ENCODE measurements around the gene RABEP1.
A peak's percentile ranks its signal among the peaks of the same experiment; 100 is the strongest.
"Not testable (repeated sequence)": the region's sequence is repeated elsewhere in the genome, so short reads cannot be mapped to it uniquely, and the experiment has no call there.

The RABEP1 gene, protein sequence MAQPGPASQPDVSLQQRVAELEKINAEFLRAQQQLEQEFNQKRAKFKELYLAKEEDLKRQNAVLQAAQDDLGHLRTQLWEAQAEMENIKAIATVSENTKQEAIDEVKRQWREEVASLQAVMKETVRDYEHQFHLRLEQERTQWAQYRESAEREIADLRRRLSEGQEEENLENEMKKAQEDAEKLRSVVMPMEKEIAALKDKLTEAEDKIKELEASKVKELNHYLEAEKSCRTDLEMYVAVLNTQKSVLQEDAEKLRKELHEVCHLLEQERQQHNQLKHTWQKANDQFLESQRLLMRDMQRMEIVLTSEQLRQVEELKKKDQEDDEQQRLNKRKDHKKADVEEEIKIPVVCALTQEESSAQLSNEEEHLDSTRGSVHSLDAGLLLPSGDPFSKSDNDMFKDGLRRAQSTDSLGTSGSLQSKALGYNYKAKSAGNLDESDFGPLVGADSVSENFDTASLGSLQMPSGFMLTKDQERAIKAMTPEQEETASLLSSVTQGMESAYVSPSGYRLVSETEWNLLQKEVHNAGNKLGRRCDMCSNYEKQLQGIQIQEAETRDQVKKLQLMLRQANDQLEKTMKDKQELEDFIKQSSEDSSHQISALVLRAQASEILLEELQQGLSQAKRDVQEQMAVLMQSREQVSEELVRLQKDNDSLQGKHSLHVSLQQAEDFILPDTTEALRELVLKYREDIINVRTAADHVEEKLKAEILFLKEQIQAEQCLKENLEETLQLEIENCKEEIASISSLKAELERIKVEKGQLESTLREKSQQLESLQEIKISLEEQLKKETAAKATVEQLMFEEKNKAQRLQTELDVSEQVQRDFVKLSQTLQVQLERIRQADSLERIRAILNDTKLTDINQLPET

DNA sequence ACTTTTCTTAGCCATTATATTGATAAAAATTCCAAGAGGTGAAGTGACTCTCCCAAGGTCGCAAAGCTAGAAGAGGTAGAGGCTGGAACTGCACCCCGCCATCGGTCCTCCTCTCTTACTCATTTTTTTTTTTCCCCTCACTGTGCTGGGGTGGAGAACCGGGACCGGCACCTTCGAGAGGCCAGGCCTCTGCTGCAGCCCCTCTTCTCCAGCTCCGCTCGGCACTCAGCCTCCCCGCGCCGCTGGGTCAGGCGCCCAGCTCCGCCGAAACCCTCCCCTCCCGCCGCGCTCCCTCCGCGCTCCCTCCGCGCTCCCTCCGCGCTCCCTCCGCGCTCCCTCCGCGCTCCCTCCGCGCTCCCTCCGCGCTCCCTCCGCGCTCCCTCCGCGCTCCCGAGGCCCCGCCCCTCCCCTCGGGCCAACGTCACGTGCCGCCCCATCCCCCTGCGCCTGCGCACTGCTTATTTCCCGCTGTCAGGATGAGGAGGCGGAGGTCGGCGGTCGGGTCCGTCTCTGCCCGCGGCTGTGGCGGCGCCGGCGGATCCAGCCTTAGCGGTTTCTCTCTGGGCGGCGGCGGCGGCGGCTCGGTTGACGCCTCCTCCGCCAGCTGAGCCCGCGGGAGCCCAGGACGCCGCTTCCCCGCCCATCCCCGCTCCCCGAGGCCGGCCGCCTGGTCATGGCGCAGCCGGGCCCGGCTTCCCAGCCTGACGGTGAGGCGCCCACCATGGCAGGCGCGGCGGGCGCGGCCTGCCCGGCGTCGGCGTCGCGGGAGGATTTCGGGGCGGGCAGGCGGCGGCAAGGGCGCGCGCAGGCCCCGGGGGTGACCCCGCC lies at the start of gene RABEP1:
Gene RABEP1 (plus strand): TSS at position 471 of the 828 bp plus-strand sequence. CDS start 203 bp downstream, at position 674.
- CTCF ChIA-PET, result interaction anchor here (0.9 to 2.3 kb wide), 7 partner anchors 9 to 383 kb away, joined by 3 to 7 read pairs (median 3); partner anchors contain the start of gene C17orf107
- POLR2A ChIA-PET, result interaction anchor here (0.6 to 1.3 kb wide), 3 partner anchors 16 to 48 kb away, joined by 3 read pairs; no protein-coding TSS in a partner anchor
- DNase-seq (ENCODE audit: extremely low spot score), result peak; percentile 96
- TF ChIP-seq, protein P1, sequence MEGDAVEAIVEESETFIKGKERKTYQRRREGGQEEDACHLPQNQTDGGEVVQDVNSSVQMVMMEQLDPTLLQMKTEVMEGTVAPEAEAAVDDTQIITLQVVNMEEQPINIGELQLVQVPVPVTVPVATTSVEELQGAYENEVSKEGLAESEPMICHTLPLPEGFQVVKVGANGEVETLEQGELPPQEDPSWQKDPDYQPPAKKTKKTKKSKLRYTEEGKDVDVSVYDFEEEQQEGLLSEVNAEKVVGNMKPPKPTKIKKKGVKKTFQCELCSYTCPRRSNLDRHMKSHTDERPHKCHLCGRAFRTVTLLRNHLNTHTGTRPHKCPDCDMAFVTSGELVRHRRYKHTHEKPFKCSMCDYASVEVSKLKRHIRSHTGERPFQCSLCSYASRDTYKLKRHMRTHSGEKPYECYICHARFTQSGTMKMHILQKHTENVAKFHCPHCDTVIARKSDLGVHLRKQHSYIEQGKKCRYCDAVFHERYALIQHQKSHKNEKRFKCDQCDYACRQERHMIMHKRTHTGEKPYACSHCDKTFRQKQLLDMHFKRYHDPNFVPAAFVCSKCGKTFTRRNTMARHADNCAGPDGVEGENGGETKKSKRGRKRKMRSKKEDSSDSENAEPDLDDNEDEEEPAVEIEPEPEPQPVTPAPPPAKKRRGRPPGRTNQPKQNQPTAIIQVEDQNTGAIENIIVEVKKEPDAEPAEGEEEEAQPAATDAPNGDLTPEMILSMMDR (IDR thresholded peaks at IDR 0.05; ENCODE audit: control extremely low read depth, extremely low read depth, low read depth, missing control alignments), result no peak

DNA sequence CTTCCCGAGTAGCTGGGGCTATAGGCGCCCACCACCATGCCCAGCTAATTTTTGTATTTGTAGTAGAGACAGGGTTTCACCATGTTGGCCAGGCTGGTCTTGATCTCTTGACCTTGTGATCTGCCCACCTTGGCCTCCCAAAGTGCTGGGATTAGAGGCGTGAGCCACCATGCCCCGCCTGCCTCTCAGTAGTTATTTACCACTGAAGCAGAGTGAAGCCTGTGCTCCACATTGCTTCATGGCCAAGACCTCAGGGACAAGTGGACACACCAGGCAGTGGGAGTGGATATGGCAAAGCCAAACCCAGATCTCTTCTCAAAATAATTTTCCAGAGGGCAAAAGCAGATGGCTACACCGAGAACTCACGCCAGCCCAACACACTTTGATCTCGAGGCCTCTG lies 48.6 kb upstream of the RABEP1 start:
- CTCF ChIA-PET; DNase-seq (ENCODE audit: extremely low spot score): not testable (repeated sequence)
- POLR2A ChIA-PET, result interaction anchor here (1.9 kb wide), 1 partner anchor 8 kb away, joined by 18 read pairs; no protein-coding TSS in a partner anchor

DNA sequence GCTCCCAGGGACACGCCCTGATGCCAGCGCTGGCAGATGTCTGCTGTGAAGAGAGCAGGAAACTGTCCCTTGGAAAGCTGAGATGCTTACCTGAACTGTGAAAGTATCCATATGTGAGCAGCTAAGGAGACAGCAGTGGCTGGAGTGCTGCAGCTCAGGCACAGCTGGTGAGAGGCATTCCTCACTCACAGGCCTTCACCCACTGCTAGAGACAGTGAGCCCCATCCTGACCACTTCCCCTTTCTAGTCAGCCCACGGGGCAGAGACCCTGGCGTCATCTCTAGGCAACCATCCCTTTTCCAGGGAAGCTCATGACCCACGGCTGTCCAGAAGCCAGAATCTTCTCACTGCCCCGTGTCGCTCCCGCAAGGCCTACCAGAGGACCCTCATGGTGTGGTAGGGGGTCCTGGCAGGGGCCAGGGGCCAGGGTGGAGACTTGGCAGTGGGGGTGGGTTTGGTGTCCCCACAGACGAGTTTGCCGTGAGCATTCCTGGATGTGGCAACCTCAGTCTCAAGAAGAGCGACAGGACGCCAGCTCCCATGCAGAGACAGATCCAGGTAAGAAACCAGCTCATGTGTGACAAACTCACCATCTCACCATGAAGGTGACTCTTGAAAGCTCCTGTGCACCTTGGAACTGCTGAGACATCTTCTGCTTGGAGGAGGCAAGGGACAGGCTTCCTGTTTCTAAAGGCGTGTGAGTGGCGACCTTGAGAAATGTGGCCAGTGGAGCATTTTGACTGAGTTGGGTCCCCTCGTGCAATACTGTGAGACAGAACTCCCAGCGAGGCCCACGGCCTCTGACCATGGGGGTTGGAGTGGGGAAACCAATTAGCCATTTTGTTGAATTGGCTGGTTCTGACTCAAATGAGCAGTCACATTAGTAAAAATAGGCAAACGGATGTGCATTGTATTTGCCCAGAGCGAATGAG lies 47.2 kb upstream of the RABEP1 start, which contains the start of gene SCIMP:
Gene SCIMP (minus strand): TSS at position 216 of the 932 bp plus-strand sequence. CDS start 105 bp downstream, at position 111.
- DNase-seq (ENCODE audit: extremely low spot score), result peak; percentile 70
- TF ChIP-seq, protein P1 (IDR thresholded peaks at IDR 0.05; ENCODE audit: control extremely low read depth, extremely low read depth, low read depth, missing control alignments), result no peak
- ChIA-PET POLR2A (interaction anchor here (0.5 to 1.9 kb wide), 4 partner anchors 9 to 47 kb away, joined by 3 to 18 read pairs (median 4); partner anchors contain the start of gene ZNF594), CTCF (interaction anchor here (1.0 to 6.2 kb wide), 6 partner anchors 8 to 40 kb away, joined by 3 to 110 read pairs (median 22); partner anchors contain the start of gene ZNF594)

DNA sequence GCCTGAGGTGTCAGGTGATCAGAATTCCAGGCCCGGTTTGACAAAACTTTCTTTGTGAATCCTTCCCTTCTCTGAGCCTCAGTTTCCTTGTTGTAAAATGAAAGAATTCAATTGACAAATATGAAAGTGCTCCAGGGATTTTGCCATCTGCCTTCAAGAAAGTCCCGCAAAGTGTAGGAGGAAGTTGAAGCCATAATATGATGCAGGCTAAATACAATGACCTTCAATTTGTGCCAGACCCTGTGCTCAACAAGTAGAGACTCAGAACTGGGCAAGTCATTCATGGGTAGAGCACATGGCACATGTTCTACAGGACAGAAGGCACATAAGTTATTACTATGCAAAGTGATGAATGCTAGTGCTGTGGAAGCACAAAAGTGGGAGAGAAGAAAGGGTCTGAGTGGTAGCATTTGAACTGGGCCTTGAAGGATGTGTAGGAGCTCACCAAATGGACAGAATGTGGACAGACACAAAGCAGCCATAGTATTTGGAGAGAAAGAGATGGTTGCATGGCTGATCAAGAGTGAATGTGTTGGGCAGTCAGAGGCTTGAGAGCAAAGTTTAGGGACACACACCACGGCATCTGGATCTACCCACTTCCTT lies 45.0 kb upstream of the RABEP1 start:
- TF ChIP-seq, protein P1 (IDR thresholded peaks at IDR 0.05; ENCODE audit: control extremely low read depth, extremely low read depth, low read depth, missing control alignments), result no peak
- no peak for DNase-seq (ENCODE audit: extremely low spot score)
- CTCF ChIA-PET, result interaction anchor here (0.7 to 6.2 kb wide), 11 partner anchors 10 to 205 kb away, joined by 3 to 110 read pairs (median 4); partner anchors contain the start of gene ZNF594
- POLR2A ChIA-PET, result interaction anchor here (0.6 to 1.0 kb wide), 2 partner anchors 14 to 179 kb away, joined by 3 read pairs; no protein-coding TSS in a partner anchor

DNA sequence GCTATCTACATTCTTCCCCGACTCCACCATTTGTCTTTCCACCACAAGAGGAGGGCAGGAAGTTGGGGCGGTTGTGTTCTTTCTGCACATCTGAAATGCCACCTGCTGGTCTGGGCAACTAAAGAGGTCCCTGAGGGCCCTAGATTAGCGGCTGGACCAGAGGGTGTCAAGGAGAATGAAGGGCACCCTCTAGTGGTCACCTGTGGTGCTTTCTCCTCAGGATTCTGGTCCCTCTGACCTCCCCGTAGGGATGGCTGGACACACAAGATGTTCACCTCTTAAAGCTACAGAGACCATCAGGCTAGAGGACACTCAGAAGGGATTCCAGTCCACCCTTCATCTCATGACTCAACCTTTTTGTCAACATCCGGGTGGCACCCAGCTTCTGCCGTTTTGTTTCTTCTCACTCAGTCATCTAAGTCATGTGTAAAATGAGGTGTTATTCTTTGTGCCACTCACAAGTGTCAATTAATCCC lies 44.5 kb upstream of the RABEP1 start:
- POLR2A ChIA-PET, result interaction anchor here (1.0 kb wide), 1 partner anchor 14 kb away, joined by 3 read pairs; no protein-coding TSS in a partner anchor
- CTCF ChIA-PET, result interaction anchor here (0.6 to 6.2 kb wide), 18 partner anchors 10 to 270 kb away, joined by 3 to 110 read pairs (median 4); partner anchors contain the start of genes SPAG7 and ZNF594
- DNase-seq (ENCODE audit: extremely low spot score), result peak; percentile 65

More for the DNA sequence above, 44.5 kb upstream of the RABEP1 start:
- TF ChIP-seq, protein P1 (IDR thresholded peaks at IDR 0.05; ENCODE audit: control extremely low read depth, extremely low read depth, low read depth, missing control alignments), result peak; percentile 87
